HG03432 (cell line): ENCODE results near the gene GRK3.
A peak's percentile ranks its signal among the peaks of the same experiment; 100 is the strongest.
"Not testable (repeated sequence)": the region's sequence is repeated elsewhere in the genome, so short reads cannot be mapped to it uniquely, and the experiment has no call there.

Experiments used
- ATAC-seq: cut with Tn5 transposase; IDR thresholded peaks from one replicate; pipeline ENCODE4 v1.9.1; 2021; ENCODE audit warnings: mild to moderate bottlenecking, moderate library complexity; ENCODE audit not compliant: unreplicated experiment

GRK3 gene

DNA sequence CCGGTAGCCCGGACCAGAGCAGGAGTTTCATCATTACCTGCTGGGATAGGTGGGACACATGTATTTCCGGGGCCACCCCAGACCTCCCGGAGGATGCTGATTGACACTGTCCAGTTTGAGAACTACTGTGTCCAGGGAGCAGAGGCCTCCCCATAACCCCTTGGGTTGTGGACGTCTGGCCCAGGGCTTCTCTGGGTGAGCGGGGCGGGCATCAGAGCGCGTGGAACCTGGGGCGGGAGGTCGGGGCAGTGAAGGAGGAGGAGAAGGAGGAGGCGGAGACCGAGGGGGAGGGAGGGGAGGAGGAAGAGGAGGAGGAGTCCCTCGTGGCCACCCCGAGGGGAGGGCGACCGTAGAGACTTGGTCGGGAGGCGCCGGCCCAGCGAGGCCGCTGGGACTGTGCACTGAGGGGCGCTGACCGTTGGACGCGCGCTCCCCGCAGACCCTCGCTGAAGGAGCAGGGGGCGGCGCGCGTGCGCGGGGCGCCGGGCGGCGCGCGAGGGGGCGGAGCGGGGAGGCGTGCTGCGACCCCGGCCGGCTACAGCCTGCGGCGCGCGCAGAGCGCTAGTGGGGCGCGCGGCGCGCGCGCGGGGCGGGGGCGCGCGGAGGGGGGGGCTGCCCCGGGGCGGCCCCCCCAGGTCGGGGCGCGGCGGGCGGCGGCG lies at the start of gene GRK3:
TSS of gene GRK3 (plus strand) at position 356 of the 659 bp plus-strand sequence. CDS start 366 bp downstream, outside the sequence.
- ATAC-seq = peak; percentile 56

- no peak for ATAC-seq
These were observed 46.3 kb upstream of the GRK3 start for GRCh38 chr22:25518000-25518663.

DNA sequence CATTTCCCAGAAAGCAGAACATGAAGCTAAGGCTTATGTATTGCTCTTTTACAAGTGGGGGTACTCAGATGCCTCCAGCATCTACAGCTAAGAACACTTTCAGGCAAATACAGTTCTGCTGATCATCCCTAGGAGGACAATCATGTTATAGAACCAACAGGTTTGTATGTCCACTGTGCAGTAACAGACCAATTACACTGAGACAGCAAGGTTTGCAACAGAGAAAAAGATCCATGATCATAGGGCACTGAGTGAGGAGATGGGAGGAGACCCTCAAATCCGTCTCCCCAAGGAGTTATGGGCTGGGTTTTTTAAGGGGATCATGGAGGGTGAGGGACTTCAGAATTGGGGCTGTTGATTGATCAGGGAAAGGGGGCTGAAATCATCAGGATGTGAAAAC lies 39.1 kb upstream of the GRK3 start:
- ATAC-seq = no peak

DNA sequence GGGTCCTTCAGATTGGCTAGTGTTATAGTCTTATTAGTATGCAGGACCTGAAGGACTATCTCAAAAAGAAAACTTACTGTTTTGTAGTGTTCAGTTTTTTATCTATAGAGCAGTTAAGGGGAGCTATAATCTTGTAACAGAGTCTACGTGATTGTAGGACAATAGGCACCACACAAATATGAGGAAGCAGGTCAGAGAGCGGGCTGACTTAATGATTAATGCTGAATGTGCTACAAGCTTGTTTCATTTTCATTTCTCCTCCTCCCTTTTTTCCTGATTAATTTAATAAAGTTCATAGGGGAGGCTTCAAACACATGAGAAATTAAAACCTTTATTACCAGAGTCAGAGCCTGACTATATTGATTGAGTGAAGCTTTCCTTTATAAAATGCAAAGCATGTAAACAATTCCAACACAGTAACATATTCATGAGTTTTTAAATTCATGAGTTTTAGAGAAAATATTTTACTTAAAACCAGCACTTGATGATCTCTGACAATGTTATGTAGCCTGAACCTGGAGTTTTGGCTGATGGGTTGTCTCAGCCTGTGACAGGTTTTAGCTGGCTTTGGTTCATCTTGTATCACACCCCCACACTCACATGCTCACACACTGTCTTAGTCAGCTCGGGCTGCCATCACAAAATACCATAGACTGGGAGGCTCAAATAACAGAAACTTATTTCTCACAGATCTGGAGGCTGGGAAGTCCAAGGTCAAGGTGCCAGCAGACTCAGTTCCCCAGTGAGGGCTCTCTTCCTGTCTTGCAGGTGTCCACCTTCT lies 38.5 kb upstream of the GRK3 start:
- not testable (repeated sequence) for ATAC-seq

GRCh38 chr22:25527016-25527415 lies 37.5 kb upstream of the GRK3 start:
- not testable (repeated sequence) for ATAC-seq

- not testable (repeated sequence) for ATAC-seq
These were observed 36.4 kb upstream of the GRK3 start for GRCh38 chr22:25528068-25528467.

DNA sequence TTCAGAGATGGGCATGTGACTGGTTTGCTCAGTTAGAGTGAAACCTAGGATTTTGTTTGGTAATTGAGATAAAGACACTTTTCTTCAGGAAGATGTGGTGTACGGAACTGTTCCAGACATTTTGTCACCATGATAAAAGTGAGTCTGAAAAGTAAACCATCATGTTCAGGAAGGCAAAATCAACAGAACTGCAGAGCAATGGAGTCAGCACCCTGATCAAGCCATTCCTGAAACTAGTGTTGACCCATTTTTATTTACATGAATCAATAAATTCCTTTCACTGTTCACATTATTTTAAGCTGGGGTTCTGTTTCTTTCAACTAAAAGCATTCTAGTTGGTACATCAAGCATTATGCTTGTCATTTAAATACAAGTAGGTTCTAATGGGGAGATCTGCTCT lies 35.4 kb upstream of the GRK3 start:
- ATAC-seq = not testable (repeated sequence)

GRCh38 chr22:25529541-25530137 lies 34.8 kb upstream of the GRK3 start:
- ATAC-seq = not testable (repeated sequence)

DNA sequence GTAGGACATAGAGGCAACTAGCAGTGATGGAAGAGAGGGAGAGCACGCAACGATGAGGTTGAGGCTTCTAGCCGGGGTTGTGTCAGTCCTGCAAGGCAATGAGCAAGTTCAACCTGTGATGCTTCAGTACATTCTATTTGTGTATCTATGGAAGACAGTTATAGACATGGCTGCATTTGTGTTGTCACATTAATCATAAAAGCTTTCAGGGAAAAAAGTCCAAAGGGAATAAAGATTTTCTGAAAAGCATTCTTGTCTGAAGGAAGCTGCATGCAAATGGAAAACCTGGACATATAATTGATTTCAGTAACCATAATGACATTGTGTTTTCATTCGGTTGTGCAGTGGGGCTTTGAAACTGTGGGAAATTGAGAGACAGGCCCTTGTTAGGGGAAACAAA lies 32.8 kb upstream of the GRK3 start:
- ATAC-seq = not testable (repeated sequence)

GRCh38 chr22:25534724-25535123 lies 29.8 kb upstream of the GRK3 start:
- no peak for ATAC-seq

DNA sequence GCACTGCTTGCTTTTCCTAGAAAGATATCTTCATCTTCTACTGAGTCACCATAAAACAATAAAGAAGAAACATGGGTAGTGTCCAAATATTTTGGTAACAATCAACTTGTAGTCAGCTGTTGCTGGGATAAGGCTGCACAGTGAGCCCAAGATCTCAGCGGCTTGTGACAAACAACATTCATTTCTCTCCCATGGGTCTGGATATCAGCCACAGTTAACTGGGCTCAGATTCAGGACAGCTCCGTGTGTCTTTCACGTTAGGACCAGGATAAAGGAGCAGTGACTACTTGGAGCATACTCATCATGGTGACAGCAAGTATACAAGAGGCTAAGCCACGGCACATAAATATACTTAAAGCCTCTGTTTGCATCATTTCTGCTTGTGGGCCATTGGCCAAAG lies 27.9 kb upstream of the GRK3 start:
- ATAC-seq = no peak

GRCh38 chr22:25540166-25540907 lies 24.1 kb upstream of the GRK3 start:
- no peak for ATAC-seq

DNA sequence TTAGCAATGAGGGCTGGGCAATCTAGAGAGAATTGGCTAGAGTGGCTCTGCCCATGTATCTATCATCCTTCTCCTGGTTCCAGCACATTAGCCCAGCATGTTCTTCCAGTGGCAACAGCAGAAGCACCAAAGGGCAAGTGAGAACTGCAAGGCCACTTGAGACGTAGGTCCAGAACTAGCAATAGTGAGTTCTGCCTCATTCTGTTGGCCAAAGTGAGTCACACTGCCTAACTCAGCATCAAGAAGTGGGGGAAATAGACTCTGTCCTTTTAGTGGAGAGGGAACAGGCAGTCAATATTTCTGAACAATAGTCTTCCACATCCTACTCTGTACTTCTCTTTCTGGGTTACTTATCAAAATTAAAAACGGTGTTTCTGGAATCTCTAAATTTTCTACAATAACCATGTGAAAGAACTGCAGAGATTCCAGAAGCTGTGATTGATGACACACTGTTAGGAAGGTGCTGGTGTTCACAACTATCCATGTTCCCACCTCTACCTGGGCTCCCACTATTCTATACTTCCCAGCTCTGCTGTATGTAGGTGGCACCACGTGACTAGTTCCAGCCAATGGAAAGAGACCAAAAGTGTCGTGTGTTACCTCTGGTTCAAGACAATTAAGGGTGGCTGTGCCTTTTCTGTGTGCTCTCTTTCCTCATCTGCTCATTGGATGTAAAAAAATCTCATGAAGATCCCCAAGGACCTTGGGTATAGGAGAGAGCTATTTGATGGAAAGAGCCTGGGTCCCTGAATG lies 23.4 kb upstream of the GRK3 start:
- no peak for ATAC-seq

DNA sequence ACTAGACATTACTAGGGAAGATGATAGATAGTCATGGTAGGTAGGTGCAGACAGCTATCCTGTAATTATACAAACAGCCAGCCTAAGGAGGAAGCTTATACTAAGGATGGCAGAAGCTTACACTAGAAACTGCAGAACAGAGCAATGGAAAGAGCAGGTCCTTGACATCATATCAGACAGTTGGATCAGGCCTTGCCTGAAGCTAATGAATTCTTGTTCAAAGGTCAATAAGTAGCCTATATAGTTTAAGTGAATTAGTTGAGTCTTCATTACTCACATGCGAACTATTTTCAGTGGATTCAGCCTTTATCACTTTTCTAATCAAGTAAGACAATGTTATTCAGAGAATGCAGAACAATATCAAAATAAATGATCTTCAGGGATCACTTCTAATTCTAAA lies 22.3 kb upstream of the GRK3 start:
- no peak for ATAC-seq

GRCh38 chr22:25542720-25543402 lies 21.6 kb upstream of the GRK3 start:
- no peak for ATAC-seq

- ATAC-seq = no peak
These were observed 19.3 kb upstream of the GRK3 start for GRCh38 chr22:25545146-25545545.

GRCh38 chr22:25545672-25546071 lies 18.8 kb upstream of the GRK3 start:
- ATAC-seq = no peak

DNA sequence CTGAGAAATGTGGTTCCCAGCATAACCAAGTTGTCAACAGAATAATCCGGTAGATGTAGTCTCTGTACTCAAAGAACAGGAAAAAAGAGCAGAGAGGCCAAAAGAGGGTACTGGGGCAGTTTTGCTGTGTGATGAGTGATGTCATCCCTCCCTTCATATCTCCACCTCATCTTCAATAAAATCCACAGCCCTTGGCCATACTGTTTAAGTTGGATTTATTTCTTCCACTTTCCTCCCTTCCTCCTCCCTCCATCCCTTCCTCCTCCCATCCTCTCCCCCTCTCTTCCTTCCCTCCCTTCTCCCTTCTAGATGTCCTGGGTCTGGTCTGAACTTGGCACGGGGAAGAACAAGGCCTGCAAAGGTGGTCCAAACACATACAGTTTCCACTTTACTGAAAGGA lies 18.2 kb upstream of the GRK3 start:
- no peak for ATAC-seq

GRCh38 chr22:25546751-25547150 lies 17.7 kb upstream of the GRK3 start:
- no peak for ATAC-seq
